AG09319 (cell line): ENCODE measurements around the gene TNFAIP2.

ENCODE experiments used
- DNase-seq: peaks from one replicate; pipeline ENCODE4 v3.0.0-alpha.2; 2010; ENCODE audit warnings: low read depth; ENCODE audit errors: extremely low read depth
- TF ChIP-seq, protein P1 (sequence below): IDR thresholded peaks from 2 replicates; pipeline ENCODE4 v1.5.1; 2011; ENCODE audit warnings: low read depth, mild to moderate bottlenecking, inconsistent platforms, low read length, moderate library complexity

TNFAIP2 gene

DNA sequence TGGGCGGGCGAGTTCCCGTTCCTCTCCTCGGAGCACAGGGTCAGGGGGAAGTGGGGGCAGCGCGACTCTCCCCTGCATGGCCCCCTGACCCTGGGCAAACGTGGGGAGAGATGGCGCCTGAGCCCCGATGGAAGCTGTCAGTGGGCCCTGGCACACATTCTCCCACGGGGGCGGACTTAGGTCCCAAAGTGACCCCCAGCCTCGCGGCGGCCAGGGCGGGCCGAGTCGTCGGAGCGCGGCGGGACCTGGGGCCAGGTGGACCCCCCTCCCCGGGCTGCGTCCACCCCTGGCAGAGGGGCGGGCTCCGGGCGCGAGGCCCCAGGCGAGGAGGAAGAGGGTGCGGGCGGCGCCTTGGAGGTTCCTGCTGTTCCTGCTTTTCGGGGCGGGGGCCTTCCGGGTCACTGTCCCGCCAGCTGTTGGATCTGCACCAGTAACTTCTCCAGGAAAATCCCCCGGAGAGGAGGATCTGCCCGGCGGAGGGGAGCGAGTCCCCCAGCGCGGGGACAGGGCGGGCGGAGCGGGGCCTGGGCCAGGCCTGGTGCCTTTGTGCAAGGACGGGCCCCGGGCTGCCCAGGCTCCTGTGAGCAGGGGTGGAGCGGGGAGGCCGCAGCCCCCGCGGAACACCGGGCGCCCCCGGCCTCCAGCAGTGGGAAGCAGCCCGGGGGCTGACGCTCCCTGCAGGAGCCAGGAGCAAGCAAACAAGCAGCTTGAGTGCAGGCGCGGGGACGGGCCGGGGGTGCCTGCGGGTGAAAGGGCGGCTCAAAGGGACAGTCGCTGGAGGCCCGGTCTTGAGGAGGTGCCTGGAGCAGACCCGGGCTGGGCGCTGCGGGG lies 15.3 kb downstream of the TNFAIP2 start:
- no peak for DNase-seq
- TF ChIP-seq, protein P1, sequence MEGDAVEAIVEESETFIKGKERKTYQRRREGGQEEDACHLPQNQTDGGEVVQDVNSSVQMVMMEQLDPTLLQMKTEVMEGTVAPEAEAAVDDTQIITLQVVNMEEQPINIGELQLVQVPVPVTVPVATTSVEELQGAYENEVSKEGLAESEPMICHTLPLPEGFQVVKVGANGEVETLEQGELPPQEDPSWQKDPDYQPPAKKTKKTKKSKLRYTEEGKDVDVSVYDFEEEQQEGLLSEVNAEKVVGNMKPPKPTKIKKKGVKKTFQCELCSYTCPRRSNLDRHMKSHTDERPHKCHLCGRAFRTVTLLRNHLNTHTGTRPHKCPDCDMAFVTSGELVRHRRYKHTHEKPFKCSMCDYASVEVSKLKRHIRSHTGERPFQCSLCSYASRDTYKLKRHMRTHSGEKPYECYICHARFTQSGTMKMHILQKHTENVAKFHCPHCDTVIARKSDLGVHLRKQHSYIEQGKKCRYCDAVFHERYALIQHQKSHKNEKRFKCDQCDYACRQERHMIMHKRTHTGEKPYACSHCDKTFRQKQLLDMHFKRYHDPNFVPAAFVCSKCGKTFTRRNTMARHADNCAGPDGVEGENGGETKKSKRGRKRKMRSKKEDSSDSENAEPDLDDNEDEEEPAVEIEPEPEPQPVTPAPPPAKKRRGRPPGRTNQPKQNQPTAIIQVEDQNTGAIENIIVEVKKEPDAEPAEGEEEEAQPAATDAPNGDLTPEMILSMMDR = no peak

DNA sequence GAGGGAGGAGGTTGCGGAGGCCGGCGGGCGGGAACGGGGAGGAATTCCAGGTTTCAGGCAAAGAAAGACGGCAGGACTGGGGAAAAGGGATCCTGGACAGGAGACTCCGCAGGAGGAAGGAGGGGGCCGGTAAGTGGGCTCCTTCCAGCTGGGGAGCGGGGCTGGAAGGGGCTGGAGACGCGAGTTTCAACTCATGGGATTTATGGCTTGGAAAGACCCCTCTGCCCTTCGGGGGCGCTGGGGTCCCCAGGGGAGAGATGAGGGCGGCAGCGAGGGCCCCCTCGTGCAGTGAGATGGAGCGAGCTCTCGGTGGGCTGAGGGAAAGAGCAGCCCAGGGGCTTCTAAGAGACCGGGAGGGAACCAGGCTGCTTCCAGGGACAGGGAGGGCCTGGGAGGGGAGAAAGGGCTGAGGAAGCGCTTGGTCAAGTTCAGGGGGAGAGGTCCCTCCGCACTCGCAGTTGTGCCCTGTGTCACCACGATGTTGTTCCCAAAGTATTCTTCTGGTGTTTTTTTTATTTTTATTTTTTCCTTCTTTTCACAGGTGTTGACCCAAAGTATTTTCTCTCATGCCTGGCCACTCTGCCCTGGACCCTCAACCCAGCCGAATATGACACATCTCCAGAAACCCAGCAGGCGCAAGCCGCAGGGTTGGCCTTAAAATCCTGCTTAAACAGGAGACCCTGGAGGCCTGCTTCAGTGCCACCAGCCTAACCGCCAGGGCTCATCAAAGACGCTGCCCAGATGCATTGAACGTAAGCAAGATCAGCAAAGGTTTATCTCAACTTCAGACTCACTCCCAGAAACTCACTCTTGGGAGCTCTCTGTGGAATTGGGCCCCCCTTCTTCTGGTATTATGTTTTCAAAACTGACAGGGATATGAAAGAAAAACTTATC lies 16.1 kb downstream of the TNFAIP2 start:
- no peak for DNase-seq
- TF ChIP-seq, protein P1 = no peak

DNA sequence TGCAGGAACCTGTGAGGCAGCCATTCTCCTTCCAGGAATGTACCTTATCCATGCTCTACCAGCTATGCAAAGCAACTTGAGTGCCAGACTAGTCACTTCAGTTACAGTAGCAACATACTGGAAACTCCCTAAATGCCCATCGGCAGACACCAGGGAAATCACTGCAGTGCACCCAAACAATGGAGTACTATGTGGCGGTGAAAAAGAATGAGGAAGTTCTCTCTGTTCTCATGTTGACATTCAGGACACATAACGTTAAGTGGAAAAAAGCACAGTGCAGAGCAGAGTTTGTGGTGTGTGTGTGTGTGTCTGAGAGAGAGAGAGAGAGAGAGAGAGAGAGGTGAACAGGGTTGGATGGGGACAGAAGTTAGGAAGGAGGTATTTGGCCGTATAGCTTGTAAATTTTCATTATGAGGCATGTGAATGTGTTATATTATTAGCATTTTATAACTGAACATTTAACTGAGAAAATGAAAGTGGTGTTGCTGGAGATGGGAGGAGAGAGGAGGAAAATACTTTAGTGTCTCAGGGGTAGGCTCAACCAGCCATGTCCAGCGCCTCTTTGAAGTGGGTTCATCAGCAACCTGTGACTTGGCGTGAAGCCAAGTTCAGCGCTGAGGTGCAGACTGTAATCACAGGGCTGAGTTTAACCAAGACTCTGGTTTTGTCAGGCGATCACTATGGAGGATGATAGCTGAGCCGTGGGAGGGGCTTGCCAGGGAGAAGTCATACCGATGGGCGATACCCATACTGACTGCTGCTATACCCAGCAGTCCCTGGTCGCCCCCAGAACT lies 17.3 kb downstream of the TNFAIP2 start:
- TF ChIP-seq, protein P1 = no peak
- no peak for DNase-seq

DNA sequence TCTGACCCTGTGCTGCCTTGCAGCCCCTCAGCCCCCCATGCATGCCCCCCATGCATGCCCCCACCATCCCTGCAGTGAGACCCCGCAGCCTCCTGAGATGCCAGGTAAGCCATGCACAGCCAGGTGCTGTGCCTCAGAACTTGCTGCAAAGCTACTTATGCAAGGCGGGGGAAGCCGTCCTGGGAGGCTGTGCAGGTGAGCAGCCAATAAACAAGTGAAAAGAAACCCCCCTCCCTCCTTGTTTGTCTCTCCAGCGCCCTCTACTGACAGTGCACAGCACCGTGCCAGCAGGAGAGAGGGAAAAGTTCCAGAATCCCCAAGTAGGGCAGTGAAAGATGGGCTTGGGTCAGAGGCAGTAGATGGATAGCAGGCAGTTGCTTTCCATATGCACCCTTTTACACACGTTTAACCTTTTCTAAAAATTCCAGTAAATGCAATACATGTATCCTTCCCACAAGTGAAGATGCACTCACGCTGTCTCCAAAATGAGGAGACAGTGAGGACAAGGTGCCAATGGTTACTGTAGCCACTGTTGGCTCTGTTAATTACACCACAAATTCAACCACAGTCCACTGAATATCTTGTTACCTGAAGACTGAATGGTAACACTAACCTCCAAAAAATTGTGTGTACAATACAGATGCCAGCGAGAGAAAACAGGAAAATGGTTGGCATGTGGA lies 18.0 kb downstream of the TNFAIP2 start:
- no peak for DNase-seq
- TF ChIP-seq, protein P1 = peak; percentile 74

DNA sequence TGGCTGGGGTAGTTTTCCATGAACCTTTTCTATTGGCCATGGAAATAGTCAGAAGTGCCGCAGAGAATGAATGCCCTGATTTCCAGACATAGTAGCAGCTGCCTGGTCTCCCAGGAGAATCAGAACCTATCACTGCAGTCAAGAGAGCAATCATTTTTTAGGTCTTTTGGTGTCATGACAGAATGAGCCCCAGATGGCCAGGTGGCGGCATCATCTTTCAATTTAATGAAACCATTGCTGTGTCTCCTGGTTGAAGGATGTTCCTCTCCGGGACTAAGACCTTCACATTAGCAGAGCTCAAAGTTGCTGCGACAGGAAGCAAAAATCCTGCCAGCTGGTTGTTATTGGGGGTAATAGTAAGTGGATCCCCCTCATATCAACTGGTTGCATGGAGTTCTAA lies 18.8 kb downstream of the TNFAIP2 start:
- no peak for DNase-seq
- TF ChIP-seq, protein P1 = no peak

DNA sequence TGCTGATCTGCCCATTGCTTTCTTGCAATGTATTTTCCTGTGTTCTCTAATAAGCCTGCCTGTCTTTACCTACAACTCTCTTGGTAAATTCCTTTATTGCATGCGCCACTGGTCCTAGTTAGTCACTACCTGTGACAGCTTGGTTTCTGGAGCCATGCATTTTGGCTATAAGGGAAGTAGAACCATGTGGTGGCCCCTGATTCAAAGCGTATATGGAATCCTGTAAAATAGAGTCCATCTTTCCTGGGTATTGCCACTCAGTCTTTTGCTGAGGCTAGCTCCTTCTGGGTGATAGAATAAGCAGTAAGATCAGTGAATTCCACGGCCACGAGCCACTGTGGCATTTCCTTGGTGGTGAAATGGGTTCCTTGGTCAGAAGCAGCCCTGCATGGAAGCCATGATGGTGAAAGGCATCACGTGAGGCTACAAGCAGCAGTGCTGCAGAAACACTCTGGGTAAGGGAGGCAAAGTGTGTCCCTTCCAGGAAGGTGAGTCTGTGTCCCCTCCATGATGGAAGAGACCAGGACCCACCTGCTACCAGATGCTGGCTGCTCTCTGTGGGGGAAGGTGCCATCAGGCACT lies 19.6 kb downstream of the TNFAIP2 start:
- TF ChIP-seq, protein P1 = no peak
- no peak for DNase-seq
